ENCODE results near the gene SLX4.

SLX4 gene

GRCh38 chr16:3599922-3600321, 11.5 kb downstream of the SLX4 start:
- DNase-seq = no peak

- no peak for DNase-seq
Measured at GRCh38 chr16:3599121-3599520, 12.3 kb downstream of the SLX4 start.

GRCh38 chr16:3598236-3598635, 13.2 kb downstream of the SLX4 start:
- DNase-seq = no peak

DNA sequence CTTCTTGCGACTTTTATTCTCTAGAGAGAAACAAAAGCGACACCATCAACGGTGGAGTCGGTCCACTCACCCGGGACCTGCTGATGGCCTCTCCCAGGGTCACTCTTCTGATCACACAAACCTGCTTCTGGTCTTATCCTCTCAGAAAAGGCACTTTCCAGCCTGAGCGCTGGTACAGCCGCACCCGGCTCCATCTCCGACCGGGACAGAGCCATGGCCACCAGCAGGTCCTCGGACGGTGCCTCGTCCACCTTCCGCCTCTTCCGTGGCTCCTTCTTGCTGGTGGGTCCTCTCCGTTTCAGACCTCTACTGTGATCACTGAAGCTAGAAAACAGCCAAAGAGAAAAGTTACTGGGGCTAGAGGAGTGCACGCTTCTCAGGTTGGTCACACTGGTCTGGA, 13.7 kb downstream of the SLX4 start:
- DNase-seq = no peak

DNA sequence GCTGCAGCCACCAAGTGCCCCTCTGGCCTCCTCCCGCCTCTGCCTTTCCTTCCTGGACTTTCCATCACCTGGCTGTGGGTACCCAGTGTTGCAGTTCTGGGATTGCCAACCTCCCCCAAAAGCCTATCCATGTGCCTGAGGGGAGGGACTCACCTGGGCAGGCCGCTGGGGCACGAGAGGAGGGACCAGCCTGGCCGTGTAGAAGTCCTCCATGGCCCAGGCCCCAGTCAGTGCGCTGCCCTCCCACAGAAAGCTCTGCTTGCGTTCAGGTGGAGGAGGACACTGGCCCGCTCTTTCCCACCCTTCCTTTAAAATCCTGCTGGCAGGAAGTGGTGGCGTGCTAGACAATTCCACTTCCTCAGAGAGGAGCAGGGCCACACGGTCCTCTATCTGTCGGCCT, 14.2 kb downstream of the SLX4 start:
- no peak for DNase-seq

GRCh38 chr16:3596101-3596861, 15.1 kb downstream of the SLX4 start:
- DNase-seq = no peak

DNA sequence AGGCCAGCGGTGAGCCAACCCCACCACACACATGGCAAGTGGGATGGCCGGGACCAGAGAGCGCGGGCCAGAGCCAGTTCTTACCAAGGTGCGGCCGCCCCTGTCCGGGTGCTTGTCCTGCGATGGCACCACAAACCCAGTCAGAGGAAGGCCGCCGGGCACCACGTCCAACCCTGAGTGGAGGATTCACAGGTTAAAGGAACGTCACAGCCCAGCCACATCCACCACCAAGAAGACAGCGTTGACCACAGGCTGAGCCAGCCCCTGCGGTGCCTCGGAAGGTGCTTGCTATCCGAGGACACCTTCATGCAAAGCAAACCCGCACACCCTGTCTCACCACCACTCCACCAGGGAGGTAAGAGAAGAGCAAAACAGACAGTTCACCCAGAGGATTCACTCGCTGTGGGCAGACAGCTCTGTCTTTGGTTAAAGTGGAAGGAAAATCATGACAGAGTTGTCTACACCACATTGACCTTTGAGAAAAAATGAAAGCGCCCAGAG, 15.8 kb downstream of the SLX4 start:
- DNase-seq = no peak

- no peak for DNase-seq
Measured at GRCh38 chr16:3595110-3595486, 16.3 kb downstream of the SLX4 start.

- DNase-seq = no peak
Measured at GRCh38 chr16:3594316-3595109, 16.9 kb downstream of the SLX4 start.

GRCh38 chr16:3592559-3592958, 18.8 kb downstream of the SLX4 start:
- no peak for DNase-seq

DNA sequence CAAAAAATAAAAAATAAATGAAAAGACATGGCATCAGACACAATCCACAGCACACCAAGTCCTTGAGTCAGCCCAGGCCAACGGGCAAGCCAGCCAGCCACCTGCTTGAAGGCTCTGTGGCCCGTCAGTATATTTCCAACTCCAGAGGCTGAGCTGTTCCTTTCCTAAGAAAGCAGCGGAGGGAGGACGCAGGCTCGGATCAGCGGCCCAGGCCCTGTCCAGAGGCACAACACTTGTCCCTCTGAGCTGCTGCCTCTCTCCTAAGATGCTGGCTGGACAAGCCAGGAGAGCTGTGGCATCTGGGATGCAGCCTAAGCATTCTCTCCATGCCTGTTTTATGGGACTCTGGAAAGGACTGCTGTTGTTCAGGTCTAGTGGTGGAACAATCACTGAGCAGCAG, 19.4 kb downstream of the SLX4 start:
- DNase-seq = no peak

GRCh38 chr16:3591436-3591803, 20.0 kb downstream of the SLX4 start:
- DNase-seq = no peak

- no peak for DNase-seq
Measured at GRCh38 chr16:3590736-3591435, 20.5 kb downstream of the SLX4 start.

GRCh38 chr16:3589991-3590701, 21.3 kb downstream of the SLX4 start:
- DNase-seq = no peak

DNA sequence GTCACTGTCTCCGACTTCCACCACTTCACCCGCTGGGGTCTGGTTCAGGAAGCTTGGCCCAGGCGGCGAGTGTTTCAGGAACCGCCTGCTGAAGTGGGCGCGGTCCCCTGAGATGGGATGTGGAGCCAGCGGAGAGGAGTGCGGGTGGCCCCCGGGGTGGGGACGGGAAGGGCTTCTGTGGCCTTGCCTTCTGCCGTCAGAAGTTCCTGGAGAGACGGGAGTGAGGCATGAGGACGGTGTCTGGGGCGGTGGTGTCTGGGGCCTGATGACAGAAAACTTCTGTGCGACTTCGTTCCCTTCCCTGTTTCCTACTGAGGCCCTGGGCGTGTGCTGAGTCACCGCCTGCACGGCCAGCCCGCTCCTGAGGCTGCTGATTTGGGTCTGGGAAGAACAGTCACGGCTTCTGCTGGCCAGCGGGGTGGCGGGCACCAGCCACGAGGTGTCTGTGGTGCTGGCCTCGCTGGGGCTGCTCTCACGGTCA, 21.9 kb downstream of the SLX4 start:
- no peak for DNase-seq

- no peak for DNase-seq
Measured at GRCh38 chr16:3589001-3589400, 22.4 kb downstream of the SLX4 start.

- DNase-seq = no peak
Measured at GRCh38 chr16:3587547-3588110, 23.8 kb downstream of the SLX4 start.

GRCh38 chr16:3584412-3584811, 27.0 kb downstream of the SLX4 start:
- DNase-seq = no peak

GRCh38 chr16:3583303-3584038, 27.9 kb downstream of the SLX4 start:
- no peak for DNase-seq

DNA sequence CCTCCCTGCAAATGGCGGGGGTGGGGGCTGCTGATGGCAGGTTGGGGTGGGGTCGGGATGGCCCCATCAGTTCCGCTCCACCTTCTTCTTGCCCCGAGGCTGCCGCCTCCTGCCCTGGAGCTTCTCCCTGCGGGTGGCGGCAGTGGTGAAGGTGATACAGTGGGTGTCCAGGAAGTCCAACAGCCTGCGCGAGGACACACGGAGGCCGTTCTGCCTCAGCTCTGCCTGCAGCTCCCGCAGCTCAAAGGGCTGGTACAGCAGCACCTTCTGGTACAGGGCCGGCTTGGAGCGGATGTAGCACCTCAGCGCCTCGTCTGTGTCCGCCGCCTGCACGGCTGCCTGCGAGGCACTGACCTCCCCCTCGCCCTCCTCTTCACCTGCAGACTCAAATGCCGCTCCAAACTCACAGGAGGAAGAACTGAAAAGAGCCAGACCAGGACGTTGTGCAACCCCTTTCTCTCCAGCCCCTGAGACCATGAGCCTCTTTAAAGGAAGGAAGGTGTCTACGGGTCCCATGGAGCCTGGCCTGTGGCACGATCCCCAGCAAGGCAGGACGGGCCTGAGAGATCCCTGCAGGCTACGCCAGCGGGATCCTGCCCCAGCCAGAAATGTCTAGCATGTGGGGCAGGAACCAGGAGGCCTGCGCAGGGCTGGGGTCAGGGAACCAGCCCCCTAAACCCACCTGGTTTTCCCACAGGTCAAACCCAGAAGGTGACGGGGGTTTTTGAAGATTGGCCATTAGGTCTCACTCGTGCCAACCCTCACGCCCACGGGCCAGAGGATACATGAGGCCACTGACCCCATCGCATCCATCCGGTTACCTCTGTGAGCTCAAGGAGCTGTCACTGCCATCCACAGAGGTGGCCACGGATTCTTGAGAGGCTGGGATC, 28.9 kb downstream of the SLX4 start:
- DNase-seq = no peak

DNA sequence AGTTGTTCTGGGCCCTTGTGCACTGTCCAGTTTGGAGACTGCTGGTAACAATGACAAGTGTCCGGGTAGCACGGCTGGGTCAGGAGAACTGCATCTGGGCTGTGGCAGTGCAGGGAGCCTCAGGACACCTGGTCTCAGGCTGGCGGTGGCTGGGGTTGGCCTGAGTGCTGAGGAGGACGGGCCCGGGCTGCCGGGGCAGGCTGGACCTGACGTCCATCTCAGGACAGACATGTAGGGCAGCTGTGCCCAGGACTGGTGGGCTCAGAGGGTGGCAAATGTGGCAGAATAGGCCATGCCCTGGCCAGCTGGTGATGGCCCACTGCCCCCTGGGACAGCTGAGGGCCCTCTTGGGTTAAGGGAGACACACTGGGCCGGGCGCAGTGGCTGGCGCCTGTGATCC, 30.0 kb downstream of the SLX4 start:
- DNase-seq = no peak
